GM08714 (cell line): ENCODE results near the gene SAPCD1.
A peak's percentile ranks its signal among the peaks of the same experiment; 100 is the strongest.
"Not testable (repeated sequence)": the region's sequence is repeated elsewhere in the genome, so short reads cannot be mapped to it uniquely, and the experiment has no call there.

Source experiments
- H3K4me3 ChIP-seq: fragments of 200-500 bp; sonication (Bioruptor generic); 2 replicates; pipeline ENCODE4 v1.5.1; 2014; ENCODE audit warnings: mild to moderate bottlenecking, low read length, inconsistent platforms
- ZNF274 ChIP-seq: IDR thresholded peaks from 2 replicates; pipeline ENCODE4 v1.6.1; 2012; ENCODE audit warnings: mild to moderate bottlenecking, low read depth, low read length

The SAPCD1 gene

DNA sequence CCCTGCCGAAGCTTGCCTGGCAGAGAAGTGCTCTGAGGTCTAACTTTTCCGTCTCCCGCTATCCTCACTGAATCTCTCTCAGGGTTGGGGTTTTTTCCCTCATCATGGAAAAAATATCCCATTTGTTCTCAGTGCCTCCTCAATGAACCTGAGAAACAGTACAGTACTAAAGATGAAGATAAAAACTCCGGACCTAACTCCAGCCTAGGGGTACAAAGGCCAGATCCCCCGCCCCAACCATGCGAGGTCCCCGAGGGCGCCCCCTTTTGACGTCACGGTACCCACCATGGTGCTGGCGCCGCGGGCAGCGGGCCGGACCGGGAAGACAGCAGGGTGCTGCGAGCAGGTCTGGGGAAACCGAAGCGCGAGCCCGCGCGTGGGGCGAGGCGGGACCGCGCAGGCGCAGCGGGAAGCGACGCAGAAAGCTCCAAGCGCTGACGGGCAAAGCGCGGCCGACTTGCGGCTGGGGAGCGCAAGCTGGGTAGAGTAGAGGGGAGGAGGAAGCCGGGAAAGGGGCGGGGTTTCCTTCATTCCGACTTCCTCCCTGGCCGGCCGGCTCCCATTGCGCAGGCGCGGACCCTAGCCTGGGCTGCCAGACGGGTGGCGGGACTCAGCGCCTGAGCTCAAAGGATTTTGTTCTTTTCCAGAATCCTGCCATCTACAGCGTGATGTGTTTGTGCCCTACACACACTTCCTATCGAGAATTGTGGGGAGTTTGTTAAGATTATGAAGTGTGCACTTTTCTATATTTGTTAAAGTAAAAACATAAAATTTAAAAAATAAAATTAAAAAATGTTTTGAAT is 44.2 kb downstream of the SAPCD1 start, which contains the start of gene LSM2:
TSS of gene LSM2 (minus strand) at position 497 of the 803 bp plus-strand sequence. CDS start at position 288, 209 bp downstream.
- H3K4me3 ChIP-seq, result peak within 1 kb of the TSS; percentile 84
- TF ChIP-seq ZNF274, result no peak

DNA sequence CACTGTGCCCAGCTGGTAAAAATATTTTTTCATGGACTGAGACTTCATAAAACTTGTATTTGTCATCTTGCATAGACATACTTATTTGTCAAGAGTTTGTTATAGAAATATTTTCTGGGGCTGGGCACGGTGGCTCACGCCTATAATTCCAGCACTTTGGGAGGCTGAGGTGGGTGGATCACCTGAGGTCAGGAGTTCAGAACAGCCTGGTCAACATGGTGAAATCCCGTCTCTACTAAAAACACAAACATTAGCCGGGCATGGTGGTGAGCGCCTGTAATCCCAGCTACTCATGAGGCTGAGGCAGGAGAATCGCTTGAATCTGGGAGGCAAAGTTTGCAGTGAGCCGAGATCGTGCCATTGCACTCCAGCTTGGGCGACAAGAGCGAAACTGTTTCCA is 46.1 kb downstream of the SAPCD1 start:
- H3K4me3 ChIP-seq, result not testable (repeated sequence)

DNA sequence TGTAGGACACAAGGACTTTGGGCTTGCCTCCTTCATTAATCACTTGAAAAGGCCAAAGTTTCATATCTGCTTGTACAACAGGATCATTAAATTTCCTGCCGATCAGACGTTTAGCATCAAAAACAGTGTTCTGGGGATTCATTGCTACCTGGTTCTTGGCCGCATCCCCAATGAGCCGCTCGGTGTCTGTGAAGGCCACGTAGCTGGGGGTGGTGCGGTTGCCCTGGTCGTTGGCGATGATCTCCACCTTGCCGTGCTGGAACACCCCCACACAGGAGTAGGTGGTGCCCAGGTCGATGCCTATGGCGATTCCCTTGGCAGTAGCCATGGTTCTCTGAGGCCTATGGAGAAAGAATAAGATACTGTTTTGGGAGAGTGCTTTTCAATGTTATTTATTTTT is 49.2 kb downstream of the SAPCD1 start:
- no peak overlapping the region for H3K4me3 ChIP-seq
- no peak for TF ChIP-seq ZNF274

DNA sequence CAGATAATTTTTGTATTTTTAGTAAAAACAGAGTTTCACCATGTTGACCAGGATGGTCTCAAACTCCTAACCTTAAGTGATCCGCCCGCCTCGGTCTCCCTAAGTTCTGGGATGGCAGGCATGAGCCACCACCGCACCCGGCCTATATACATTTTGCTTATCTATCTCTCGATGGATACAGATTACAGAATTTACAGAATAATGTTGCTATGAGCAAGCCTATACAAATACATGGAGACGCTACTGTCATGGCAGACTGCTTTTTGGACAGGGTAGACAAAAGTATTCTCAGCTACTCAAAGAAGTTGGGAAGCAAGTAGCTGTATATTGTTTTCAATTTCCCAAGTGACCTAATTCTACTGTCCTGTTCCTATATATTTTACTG is 51.0 kb downstream of the SAPCD1 start:
- H3K4me3 ChIP-seq, result no peak overlapping the region
- no peak for TF ChIP-seq ZNF274
